Measurements from ENCODE around the gene IBSP. TPM values are rescaled to one million over a fixed set of nuclear protein-coding genes. Genes with fewer than 3 reads are reported as not detected.

Gene IBSP
- total RNA-seq, 2 experiments from 2014 or later = 0.09 TPM; not detected in 1

DNA sequence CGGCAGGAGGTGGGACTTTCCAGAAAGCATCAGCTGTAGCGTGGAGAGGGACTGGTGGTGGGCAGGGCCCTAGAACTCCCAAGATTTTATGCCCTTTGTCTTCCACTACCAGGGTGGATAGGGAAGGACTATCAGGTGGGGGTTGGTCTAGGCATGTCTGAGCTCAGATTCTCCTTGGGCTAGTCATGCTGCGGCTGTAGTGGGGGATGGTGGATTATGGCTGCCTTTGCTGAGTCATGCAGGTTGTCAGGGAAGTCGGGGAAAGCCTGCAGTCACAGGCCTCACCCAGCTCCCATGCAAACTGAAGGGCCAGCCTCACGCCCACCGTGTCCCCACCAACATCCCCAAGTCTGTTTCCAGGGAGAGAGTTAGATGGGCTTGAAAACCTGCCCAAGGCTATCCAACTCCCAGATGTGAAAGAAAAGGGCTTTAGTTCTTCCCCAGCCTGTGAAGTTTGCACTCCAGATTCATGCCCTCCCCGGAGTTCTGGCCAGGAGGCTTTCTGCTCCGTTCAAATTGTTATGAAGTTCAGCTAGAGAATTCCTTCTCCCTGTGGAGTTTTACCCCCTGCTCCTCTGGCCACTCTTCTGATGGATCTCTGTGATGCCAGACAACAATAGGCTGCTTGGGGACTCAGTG lies 20.0 kb downstream of the IBSP start:
- POLR2A ChIA-PET = interaction anchor here (1.5 kb wide), 1 partner anchor 10 kb away, joined by 6 read pairs; no protein-coding TSS in a partner anchor
- no peak for DNase-seq (ENCODE audit: low spot score)
- Histone ChIP-seq H3K79me2 (ENCODE audit: insufficient read depth, low read depth, low read length) (no peaks in the 10 kb centered on the region), H3K27ac (ENCODE audit: low read depth, low read length, poor library complexity, severe bottlenecking) (no peak overlapping the region), H4K20me1 (ENCODE audit: insufficient read depth, low read length) (no peaks in the 10 kb centered on the region), H3K9me2 (ENCODE audit: insufficient read depth, low read length) (no peaks in the 10 kb centered on the region), H3K36me3 (ENCODE audit: insufficient read depth, low read length) (no peaks in the 10 kb centered on the region), H3K9me3 (ENCODE audit: low read length) (no peaks in the 10 kb centered on the region), H3K4me3 (ENCODE audit: low read depth, low read length, poor library complexity, severe bottlenecking) (no peak overlapping the region), H3K4me2 (ENCODE audit: low read length) (no peak overlapping the region), H2AFZ (ENCODE audit: low read length) (no peak overlapping the region), H3K4me1 (ENCODE audit: insufficient read depth, low read length, poor library complexity, severe bottlenecking) (no peaks in the 10 kb centered on the region)
- CTCF ChIA-PET (ENCODE audit: unreplicated experiment) = no interaction called here
- BruUV-seq (replicated peaks) = no TSS peak
- TF ChIP-seq EZH2phosphoT487 (IDR thresholded peaks at IDR 0.05; ENCODE audit: borderline replicate concordance, low read depth, low read length) = no peak
- TF ChIP-seq, protein P1, sequence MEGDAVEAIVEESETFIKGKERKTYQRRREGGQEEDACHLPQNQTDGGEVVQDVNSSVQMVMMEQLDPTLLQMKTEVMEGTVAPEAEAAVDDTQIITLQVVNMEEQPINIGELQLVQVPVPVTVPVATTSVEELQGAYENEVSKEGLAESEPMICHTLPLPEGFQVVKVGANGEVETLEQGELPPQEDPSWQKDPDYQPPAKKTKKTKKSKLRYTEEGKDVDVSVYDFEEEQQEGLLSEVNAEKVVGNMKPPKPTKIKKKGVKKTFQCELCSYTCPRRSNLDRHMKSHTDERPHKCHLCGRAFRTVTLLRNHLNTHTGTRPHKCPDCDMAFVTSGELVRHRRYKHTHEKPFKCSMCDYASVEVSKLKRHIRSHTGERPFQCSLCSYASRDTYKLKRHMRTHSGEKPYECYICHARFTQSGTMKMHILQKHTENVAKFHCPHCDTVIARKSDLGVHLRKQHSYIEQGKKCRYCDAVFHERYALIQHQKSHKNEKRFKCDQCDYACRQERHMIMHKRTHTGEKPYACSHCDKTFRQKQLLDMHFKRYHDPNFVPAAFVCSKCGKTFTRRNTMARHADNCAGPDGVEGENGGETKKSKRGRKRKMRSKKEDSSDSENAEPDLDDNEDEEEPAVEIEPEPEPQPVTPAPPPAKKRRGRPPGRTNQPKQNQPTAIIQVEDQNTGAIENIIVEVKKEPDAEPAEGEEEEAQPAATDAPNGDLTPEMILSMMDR (conservative IDR thresholded peaks at IDR 0.05; ENCODE audit: low read length) = no peak
- intact Hi-C loops (cut with micrococcal nuclease; ENCODE audit: unreplicated experiment) = no loop called here

DNA sequence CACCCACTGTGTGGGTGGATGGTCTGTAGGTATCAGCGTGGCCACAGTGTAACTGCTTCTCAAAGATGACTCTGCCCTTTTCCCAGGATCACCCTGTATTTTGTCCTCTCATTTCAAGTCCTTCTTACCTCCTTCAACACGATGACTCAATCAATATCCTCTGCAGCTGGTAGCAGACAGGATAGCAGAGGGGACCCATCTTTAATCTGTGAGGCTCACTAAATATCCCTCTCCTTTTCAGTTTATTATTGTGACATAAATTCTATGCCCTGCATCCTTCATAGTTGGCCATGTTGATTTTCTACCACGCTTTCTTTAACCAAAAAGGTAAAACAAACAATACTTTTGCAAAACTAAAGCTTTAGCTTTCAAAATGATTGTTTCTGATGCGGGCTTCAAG lies 23.8 kb downstream of the IBSP start:
- CTCF ChIA-PET (ENCODE audit: unreplicated experiment) = no interaction called here
- POLR2A ChIA-PET = no interaction called here

DNA sequence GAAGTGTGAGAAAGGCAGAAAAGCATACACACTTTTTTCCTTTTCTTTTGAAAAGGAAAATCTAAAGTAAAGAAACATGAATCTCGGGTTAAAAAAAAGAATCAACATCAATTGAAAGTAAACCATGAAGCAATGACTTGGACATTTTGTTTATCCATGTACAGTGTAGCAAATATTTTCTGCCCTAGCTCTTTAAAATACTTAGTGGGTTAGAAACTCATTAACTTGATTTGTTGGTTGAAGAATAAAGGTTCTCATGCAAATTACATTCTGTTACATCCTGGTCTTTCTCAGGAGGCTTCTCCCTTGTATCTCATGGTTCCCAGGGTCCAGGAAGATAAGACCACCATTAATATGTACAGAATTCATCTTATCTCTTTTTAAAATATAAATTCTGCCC lies 24.4 kb downstream of the IBSP start:
- no peak for DNase-seq (ENCODE audit: low spot score)
- ChIA-PET CTCF (ENCODE audit: unreplicated experiment) (no interaction called here), POLR2A (interaction anchor here (0.6 kb wide), 1 partner anchor 19 kb away, joined by 4 read pairs; no protein-coding TSS in a partner anchor)
- Histone ChIP-seq H4K20me1 (ENCODE audit: insufficient read depth, low read length) (no peaks in the 10 kb centered on the region), H2AFZ (ENCODE audit: low read length) (no peak overlapping the region), H3K9me3 (ENCODE audit: low read length) (no peaks in the 10 kb centered on the region), H3K79me2 (ENCODE audit: insufficient read depth, low read depth, low read length) (no peaks in the 10 kb centered on the region), H3K36me3 (ENCODE audit: insufficient read depth, low read length) (no peaks in the 10 kb centered on the region), H3K9me2 (ENCODE audit: insufficient read depth, low read length) (no peaks in the 10 kb centered on the region), H3K27ac (ENCODE audit: low read depth, low read length, poor library complexity, severe bottlenecking) (no peak overlapping the region), H3K4me1 (ENCODE audit: insufficient read depth, low read length, poor library complexity, severe bottlenecking) (no peaks in the 10 kb centered on the region), H3K4me3 (ENCODE audit: low read depth, low read length, poor library complexity, severe bottlenecking) (no peak overlapping the region), H3K4me2 (ENCODE audit: low read length) (no peak overlapping the region)
- no TSS peak for BruUV-seq (replicated peaks)
- intact Hi-C loops (cut with micrococcal nuclease; ENCODE audit: unreplicated experiment) = no loop called here
- TF ChIP-seq, protein P1 (conservative IDR thresholded peaks at IDR 0.05; ENCODE audit: low read length) = no peak
- no peak for TF ChIP-seq EZH2phosphoT487 (IDR thresholded peaks at IDR 0.05; ENCODE audit: borderline replicate concordance, low read depth, low read length)

More for the DNA sequence above, 23.8 kb downstream of the IBSP start:
- Histone ChIP-seq H3K9me3 (ENCODE audit: low read length) (no peaks in the 10 kb centered on the region), H3K4me3 (ENCODE audit: low read depth, low read length, poor library complexity, severe bottlenecking) (no peak overlapping the region), H3K4me1 (ENCODE audit: insufficient read depth, low read length, poor library complexity, severe bottlenecking) (no peaks in the 10 kb centered on the region), H2AFZ (ENCODE audit: low read length) (no peak overlapping the region), H3K36me3 (ENCODE audit: insufficient read depth, low read length) (no peaks in the 10 kb centered on the region), H3K9me2 (ENCODE audit: insufficient read depth, low read length) (no peaks in the 10 kb centered on the region), H3K4me2 (ENCODE audit: low read length) (no peak overlapping the region), H3K79me2 (ENCODE audit: insufficient read depth, low read depth, low read length) (no peaks in the 10 kb centered on the region), H3K27ac (ENCODE audit: low read depth, low read length, poor library complexity, severe bottlenecking) (no peak overlapping the region), H4K20me1 (ENCODE audit: insufficient read depth, low read length) (no peaks in the 10 kb centered on the region)
- no peak for DNase-seq (ENCODE audit: low spot score)
- intact Hi-C loops (cut with micrococcal nuclease; ENCODE audit: unreplicated experiment) = no loop called here
- TF ChIP-seq, protein P1 (conservative IDR thresholded peaks at IDR 0.05; ENCODE audit: low read length) = no peak
- no peak for TF ChIP-seq EZH2phosphoT487 (IDR thresholded peaks at IDR 0.05; ENCODE audit: borderline replicate concordance, low read depth, low read length)
- BruUV-seq (replicated peaks) = no TSS peak
